ENCODE measurements around the gene GOLPH3L.
"Not testable (repeated sequence)": the region's sequence is repeated elsewhere in the genome, so short reads cannot be mapped to it uniquely, and the experiment has no call there.

GOLPH3L gene

DNA sequence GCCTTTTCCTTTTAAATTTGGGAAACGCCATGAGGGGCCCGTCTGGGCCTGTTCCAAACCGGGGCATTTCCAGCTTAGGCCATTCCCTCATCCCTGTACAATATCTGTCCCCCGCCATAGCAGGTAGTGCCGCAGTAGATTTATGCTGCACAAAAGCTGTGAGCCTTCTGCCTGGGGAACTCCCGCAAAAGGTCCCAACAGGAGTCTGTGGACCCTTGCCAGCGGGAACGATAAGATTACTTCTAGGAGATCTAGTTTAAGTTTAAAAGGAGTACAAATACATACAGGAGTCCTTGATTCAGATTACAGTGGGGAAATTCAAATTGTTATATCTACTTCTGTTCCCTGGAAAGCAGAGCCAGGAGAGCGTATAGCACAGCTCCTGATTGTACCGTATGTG lies 42.3 kb downstream of the GOLPH3L start:
- not testable (repeated sequence) for DNase-seq

DNA sequence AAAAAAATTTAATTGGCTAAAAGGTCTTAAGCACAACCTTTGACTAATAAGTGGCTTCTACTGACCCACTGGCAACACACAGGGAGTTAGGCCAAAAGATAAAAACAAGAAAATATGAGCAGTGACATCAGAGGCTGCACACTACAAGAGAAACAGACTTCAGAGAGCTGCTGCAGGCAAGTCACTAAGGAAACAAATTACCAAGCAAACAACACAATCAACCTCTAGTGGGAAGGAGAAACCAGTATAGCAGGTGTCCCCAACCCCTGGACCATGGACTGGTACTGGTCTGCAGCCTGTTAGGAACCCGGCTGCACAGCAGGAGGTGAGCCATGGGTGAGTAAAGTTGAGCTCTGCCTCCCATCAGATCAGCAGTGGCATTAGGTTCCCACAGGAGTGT lies 46.8 kb downstream of the GOLPH3L start:
- peak; percentile 9 for DNase-seq

DNA sequence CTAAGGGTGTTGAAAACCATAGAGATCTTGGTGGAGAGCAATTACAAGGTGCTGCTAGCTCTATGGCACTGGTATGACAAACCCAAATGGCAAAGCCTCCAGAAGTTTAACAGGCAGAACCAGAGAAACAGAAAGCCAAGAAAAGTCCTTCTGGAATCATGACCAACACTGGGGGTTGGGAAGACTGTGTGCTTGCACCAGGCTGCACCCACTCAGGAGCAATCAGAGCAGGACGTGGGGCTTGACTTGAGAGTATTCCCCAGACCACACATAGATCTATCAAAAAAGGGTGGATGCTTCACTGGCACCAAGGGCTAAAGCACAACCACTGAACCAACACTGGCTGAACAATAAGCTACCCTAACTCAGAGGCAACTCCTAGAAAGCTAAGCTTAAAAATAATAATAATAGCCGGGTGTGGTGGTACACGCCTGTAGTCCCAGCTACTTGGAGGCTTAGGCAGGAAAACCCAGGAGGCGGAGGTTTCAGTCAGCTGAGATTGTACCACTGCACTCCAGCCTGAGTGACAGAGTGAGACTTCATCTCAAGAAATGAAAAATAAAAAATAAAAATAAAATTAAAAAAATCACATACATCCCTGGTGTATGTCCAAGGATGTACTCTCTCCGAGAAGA lies 47.4 kb downstream of the GOLPH3L start:
- DNase-seq, result no peak

DNA sequence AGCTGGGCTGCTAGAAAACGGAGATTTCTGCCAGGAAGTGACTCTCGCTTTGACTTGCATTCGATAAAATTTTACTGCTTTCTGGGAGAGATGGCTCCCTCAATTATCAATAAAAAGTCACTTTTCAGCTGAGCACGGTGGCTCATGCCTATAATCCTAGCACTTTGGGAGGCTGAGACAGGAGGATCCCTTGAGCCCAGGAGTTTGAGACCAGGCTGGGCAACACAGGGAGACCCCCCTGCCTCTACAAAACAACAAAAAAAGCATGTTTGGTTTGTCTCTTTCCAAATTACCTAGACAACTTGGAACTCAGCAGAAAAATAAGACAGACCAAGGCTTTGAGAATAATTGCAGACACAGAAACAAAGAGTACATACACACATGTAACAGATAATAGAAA lies 54.7 kb downstream of the GOLPH3L start:
- DNase-seq, result no peak

DNA sequence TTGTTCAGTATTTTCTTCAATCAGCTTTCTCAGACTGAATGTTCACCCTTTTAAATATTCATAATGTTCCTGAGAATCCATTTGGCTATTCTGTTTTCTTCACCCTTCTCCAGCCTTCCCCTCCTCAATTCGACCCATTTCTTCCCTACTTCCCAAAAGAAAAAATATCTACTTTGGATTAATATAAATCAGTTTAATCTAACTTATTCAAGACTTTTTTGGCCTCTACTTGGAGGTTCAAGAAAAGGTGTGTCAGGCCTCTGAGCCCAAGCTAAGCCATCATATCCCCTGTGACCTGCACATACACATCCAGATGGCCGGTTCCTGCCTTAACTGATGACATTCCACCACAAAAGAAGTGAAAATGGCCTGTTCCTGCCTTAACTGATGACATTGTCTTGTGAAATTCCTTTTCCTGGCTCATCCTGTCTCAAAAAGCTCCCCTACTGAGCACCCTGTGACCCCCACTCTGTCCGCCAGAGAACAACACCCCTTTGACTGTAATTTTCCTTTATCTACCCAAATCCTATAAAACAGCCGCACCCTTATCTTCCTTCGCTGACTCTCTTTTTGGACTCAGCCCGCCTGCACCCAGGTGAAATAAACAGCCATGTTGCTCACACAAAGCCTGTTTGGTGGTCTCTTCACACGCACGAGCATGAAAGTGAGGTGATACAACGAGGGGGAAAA lies 55.7 kb downstream of the GOLPH3L start:
- not testable (repeated sequence) for DNase-seq

DNA sequence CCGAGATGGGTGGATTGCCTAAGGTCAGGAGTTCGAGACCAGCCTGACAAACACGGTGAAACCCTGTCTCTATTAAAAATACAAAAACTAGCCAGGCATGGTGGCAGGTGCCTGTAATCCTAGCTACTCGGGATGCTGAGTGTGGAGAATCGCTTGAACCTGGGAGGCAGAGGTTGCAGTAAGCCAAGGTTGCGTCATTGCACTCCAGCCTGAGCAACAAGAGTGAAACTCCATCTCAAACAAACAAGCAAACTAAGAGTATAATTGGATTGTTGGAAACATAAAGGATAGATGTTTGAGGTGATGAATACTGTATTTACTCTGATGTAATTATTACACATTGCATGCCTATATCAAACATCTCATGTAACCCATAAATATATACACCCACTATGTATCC lies 58.5 kb downstream of the GOLPH3L start:
- DNase-seq, result not testable (repeated sequence)

DNA sequence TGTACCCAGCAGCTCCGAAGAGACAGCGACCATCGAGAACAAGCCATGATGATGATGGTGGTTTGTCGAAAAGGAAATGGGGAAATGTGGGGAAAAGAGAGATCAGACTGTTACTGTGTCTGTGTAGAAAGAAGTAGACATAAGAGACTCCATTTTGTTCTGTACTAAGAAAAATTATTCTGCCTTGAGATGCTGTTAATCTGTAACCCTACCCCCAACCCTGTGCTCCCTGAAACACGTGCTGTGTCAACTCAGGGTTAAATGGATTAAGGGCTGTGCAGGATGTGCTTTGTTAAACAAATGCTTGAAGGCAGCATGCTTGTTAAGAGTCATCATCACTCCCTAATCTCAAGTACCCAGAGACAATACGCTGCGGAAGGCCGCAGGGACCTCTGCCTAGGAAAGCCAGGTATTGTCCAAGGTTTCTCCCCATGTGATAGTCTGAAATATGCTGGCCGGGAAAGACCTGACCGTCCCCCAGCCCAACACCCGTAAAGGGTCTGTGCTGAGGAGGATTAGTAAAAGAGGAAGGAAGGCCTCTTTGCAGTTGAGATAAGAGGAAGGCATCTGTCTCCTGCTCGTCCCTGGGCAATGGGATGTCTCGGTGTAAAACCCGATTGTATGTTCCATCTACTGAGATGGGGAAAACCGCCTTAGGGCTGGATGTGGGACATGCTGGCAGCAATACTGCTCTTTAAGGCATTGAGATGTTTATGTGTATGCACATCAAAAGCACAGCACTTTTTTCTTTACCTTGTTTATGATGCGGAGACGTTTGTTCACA lies 61.9 kb downstream of the GOLPH3L start:
- DNase-seq, result not testable (repeated sequence)

DNA sequence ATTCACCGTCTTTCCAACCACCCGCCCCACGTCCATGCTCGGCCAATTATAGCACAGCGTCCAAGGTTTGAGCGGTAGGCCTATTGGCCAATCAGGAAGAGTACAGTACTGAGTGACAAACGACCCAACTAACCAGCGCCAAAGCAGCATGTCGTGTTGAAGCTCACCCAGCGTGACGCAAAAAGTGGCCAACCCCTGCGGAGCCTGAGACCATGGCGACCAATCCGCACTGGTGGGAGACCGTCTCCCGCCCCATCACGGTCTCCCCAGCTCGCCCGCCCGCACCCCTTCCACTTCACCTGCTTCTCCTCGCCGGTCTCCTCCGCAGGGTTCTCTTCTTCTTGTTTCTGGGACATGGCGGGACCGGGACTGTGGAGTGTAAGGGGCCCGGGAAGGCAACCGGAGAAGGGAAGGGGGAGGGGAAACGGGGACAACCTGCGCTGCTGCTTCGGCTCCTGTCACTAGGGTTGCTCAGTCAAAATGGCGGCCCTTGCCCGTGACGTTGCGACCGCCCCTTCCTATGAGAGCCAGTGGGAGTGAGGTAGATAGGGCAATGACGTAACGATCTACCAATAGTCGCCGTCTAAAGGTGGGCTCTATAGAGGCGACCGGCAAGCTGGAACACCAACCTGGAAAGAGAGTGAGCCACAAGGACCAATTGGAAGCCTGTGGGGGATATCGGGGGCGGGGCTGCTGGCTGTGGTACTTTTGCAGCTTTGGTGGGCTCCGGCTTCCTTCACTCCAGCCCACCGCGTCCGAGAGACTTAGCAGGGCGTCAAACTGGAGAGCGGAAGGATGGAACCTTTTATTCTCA lies 67.6 kb downstream of the GOLPH3L start, which contains the start of gene ENSA:
ENSA (minus strand) TSS at position 498 of the 814 bp plus-strand sequence; CDS start at position 356, 142 bp downstream.
- DNase-seq, result peak; percentile 100

DNA sequence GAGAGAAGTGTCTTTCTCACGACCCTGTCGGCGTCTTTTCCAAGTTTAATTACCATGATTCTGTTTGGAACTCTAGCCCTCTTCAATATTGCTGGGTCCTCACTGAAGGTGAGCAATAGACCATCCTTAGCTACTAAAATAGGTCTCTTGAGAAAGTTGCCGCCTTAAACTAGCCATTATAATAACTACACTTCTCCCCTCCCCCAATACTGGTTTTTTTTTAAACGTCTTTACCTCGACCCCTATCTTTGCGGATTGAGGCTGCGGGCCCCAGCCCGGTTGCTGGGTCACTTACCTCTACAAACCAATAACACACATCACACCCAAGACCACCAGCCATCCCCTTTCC lies 68.2 kb downstream of the GOLPH3L start:
- no peak for DNase-seq

DNA sequence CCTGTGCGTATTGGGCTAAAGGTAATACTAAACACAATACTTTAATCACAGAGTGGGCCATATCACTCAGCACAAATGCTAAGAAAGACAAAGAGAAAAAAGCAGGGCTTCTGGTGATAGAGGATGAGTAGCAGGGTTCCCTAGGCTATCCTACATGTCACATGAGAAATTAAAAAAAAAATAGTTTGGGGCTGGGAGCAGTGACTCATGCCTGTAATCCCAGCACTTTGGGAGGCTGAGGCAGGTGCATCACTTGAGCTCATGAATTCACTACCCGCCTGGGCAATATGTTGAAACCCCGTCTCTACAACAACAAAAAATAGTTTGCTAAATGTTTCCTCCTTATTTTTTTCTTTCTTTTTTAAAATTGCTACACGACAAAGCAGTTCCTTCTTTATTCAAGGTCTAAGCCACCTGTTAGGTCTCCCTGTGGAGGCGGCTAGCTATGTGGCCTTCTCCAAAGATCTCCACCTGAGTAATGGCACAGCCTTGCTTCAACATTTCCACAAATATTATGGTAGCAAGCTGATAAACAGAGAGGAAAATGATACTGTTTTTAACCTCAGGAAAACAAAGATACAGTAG lies 69.0 kb downstream of the GOLPH3L start:
- DNase-seq, result no peak

DNA sequence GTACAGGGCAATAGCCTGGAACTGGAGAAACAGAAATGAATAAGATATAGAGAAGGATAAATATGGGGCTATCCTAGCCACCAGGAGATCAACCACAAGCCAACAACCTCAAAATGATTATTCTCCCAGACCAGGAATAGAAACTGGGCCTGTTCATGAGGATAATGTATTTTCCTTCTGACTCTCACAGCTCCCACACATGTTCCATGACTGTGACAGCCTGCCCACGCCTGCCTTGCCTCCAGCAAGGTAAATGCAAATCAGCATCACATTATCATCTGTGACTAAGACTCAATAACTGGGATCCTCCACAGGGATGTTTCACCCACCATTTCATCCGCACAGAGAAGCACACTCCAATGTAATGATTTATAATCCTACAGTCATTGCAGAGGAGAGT lies 70.8 kb downstream of the GOLPH3L start:
- no peak for DNase-seq

DNA sequence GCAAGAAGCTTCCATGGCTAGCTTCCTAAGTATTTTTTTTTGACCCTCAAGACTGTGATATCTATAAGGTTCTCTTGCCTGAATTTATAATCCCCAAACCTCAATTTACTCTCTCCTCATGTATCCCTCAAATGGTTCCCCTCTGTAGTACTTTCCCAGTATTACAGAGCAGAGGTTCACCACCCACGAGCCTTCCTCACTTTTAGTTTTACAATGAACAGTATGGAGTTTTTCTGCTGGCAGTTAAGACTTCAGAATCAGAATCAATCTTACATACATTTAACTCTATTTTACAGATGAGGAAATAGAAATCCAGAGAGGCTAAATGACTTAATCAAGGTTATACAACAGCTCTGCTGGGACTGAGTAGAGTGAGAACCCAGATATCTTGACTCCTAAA lies 72.4 kb downstream of the GOLPH3L start:
- not testable (repeated sequence) for DNase-seq

DNA sequence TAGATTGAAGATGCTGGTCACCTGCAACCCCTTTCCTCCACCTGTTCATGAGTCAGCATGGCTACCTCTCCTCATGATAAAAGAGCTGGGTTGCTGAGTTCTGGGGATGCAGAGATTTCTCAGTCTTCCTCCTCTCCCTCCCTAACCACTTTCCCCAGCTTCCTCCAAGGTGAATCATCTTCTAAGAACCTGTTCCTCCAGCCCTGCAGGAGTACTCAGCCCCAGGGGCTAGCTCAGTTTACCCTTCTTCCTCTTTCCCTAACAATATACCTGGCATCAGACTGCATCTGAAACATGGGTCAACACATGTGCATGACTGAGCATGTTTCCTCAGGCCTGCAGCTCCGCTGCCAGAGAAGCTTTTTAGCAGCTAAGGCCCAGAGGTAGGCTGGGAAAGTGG lies 72.8 kb downstream of the GOLPH3L start:
- not testable (repeated sequence) for DNase-seq

DNA sequence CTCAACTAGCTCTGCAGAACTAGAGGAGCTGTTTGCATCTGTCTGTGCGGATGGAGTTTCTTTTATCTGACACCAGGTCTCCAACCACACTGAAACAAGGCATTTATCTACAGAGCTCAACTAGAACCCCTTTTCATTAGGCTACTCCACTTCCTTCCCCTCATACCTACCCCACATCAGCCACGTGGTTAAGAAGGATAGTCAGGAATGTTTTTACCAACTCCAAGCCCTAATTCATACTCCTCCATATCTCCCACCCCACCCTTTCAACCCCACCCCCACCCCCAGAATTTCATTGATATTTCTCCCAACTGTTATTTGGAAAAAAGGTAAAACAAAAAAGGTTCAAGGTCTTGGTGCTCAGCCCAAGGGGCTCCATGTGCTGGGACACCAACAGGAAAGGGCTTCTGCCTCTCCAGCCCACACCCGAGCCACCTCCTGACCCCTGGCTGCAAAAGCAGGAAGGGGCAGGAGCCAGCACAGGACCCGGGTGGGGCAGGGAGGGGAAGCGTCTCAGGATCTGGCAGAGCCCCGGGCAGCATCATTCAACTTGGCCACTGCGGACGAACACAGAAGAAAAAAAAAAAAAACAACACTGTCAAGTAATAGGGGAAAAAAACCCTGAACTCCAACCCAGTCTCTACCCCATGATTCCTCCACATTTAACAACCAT lies 74.5 kb downstream of the GOLPH3L start:
- no peak for DNase-seq

DNA sequence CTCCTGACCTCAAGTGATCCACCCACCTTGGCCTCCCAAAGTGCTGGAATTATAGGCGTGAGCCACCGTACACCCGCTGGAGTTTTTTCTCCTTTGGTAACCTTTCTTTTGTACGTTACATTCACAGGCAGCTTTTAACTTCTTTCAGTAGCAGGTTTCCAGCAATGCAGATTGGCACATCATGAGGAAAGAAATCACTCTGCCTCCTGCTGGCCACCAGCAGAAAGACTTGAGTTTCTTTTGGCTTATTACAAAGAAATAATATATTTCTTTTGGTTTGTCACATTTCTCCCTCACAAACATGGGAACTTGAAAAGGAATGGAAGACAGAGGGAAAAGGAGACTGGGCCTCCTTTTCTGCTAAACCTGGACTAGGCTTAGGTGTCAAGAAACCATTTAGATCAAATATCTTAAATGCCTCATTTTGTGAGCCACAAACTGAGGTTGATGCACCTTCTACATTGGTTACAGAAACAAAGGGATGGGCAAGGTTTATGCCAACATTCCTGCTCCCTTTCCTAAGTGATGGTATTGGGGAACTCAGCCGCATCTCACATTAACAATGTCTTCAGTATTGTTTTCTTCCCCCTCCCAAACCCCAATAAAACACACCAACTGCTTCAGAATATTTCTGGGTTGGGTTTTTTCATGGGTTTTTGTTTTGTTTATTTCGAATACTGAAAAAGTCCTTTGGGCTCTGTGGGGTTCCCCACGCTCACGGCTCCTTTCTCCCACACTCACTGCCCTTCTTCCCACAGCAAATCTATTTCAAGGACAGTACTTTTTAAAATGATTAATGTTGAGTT lies 75.3 kb downstream of the GOLPH3L start:
- peak; percentile 22 for DNase-seq

DNA sequence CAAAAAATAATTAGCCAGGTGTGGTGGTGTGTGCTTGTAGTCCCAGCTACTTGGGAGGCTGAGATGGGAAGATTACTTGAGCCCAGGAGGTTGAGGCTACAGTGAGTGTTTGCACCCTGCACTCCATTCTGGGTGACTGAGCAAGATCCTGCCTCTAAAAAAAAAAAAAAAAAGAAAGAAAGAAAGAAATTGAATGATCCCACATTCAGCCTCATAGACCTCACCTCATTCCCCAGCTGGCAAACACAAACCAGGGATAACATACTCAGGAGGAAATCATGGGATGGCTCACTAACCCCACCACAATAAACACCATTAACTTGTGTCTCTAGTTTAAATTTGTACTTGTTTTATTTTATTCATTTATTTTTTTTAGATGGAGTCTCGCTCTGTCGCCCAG lies 76.0 kb downstream of the GOLPH3L start:
- no peak for DNase-seq

DNA sequence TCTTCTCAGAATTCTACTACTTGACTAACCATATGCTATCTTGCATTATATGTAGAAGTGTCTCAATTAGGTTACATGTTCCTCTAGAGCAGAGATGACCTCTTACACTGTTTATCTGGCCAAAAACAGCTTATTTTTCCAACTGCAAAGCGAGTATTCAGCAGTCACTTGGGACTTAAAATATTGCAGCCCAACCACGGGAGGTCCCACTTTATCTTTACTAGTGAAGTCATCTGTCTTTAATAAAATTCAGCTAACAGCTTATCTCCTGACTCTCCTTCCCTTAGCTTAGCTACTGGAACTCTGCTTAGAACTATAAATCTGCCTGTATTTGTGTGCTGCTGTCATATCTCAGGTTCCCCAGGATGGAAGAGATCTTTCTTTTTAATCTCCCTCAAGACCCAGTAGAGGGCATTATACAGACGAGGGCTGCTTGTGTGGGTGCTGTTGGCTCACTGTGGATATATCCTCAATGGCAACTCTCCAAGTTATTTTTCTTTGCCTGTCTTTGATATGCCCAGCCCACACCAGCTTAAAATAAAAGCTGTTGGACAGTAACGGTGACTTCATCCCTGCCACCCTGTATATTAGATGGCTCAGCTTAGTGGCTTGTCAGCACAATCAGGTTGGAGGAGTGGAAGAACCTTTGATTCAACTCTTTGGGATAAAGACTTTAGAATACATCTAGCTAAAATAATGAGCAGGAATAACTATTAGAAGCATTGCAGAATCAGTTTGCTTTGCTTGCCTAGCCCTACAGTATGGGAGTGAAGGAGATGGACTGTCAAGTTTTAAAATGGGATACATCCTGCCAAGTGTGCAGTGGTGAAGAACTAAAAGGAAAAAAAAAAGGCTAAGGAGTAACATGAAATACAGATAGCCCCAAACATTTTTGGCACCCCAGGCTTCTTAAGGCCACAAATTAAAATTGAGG lies 77.1 kb downstream of the GOLPH3L start:
- no peak for DNase-seq

DNA sequence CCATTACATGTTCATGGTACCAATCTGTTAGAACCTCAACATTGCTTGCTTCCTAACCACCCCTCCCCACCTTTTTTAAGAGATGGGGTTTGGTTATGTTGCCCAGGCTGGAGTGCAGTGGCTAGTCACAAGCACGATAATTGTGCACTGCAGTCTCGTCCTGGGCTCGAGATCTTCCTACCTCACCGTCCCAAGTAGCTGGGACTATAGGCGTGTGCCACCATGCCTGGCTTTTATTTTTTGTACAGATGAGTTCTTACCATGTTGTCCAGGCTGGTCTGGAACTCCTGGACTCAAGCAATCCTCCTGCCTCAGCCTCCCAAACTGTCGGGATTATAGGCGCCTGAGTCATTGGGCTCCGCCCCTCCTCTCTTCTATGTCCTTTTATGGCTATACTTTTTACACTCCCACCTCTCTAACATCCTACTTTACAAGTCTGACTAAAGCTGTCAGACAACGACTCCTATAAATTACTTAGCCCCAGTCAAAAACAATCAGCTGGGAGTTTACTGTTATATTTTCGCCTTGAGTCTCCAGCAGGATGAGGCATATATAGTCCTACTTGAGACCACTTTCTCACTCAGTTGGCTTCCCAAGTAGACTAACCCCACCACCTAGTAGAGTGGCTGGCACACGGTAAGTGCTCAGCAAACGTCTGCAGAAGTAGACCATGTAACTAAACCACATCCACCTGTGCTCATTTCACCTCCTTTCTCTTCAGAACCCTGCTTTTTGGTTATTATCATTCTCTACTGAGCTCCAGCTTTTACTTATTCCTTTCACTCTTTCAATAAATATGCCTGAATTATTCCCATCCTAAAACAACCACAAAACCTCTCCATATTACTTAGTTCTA lies 81.4 kb downstream of the GOLPH3L start:
- no peak for DNase-seq
